ENCODE results near the gene TSPAN5.
A peak's percentile ranks its signal among the peaks of the same experiment; 100 is the strongest.

The TSPAN5 gene

GRCh38 chr4:98502031-98502430, 156.4 kb downstream of the TSPAN5 start:
- Histone ChIP-seq H3K23ac (ENCODE audit: low read depth, low read length, poor library complexity) (no peak overlapping the region), H3K9me3 (replicated peaks in 1 of 2; ENCODE audit: control insufficient read depth in 2 of 2, insufficient read depth in 1 of 2, low read depth in 1 of 2, low read length in 2 of 2) (peaks cover 0 to 2% of the 10 kb centered on the region in 2 donors)

GRCh38 chr4:98501383-98501782, 157.0 kb downstream of the TSPAN5 start:
- Histone ChIP-seq H3K4me2 (ENCODE audit: insufficient read depth, low read length, poor library complexity, severe bottlenecking) (no peak overlapping the region), H3K9ac (ENCODE audit: low read depth, low read length, poor library complexity) (no peak overlapping the region), H3K9me3 (replicated peaks in 1 of 2; ENCODE audit: control insufficient read depth in 2 of 2, insufficient read depth in 1 of 2, low read depth in 1 of 2, low read length in 2 of 2) (peaks cover 0 to 2% of the 10 kb centered on the region in 2 donors), H3K14ac (ENCODE audit: low read length) (no peak overlapping the region), H3K4ac (ENCODE audit: low read length) (no peak overlapping the region), H4K91ac (ENCODE audit: low read depth, low read length, poor library complexity) (no peak overlapping the region), H3K79me1 (ENCODE audit: low read depth, low read length) (peaks cover 2% of the 10 kb centered on the region), H4K8ac (ENCODE audit: low read depth, low read length) (no peak overlapping the region), H3K36me3 (replicated peaks in 1 of 2; ENCODE audit: control insufficient read depth in 2 of 2, insufficient read depth in 2 of 2, low read length in 2 of 2) (no peaks in the 10 kb centered on the region), H2BK5ac (ENCODE audit: low read length) (no peak overlapping the region), H3K4me1 (ENCODE audit: control insufficient read depth in 2 of 2, insufficient read depth in 1 of 2, low read depth in 1 of 2, low read length in 2 of 2) (peaks cover 3 to 11% of the 10 kb centered on the region in 2 donors), H2BK12ac (ENCODE audit: low read length) (no peak overlapping the region), H2BK15ac (ENCODE audit: low read length) (no peak overlapping the region), H2AFZ (ENCODE audit: low read length) (no peak overlapping the region), H3K23ac (ENCODE audit: low read depth, low read length, poor library complexity) (no peak overlapping the region), H3K27ac (replicated peaks; ENCODE audit: low read length) (no peak overlapping the region), H3K18ac (ENCODE audit: low read length) (no peak overlapping the region), H2AK5ac (ENCODE audit: low read depth, low read length) (no peak overlapping the region), H2BK120ac (ENCODE audit: low read depth, low read length) (no peak overlapping the region), H3K27me3 (ENCODE audit: control insufficient read depth in 3 of 3, insufficient read depth in 3 of 3, low read depth in 1 of 3, low read length in 3 of 3) (no peaks in the 10 kb centered on the region), H3K4me3 (ENCODE audit: low read length in 2 of 2) (no peak overlapping the region)
- WGBS, 2 donors (ENCODE audit: extremely low coverage in 2 of 2, insufficient read length in 2 of 2, insufficient replicate concordance in 1 of 2) = no CpG with 5 or more reads among the region's 3 CpGs
- no peak for DNase-seq (ENCODE audit: low spot score)

More at GRCh38 chr4:98502031-98502430, 156.4 kb downstream of the TSPAN5 start:
- Histone ChIP-seq H3K9ac (ENCODE audit: low read depth, low read length, poor library complexity) (no peak overlapping the region), H2BK120ac (ENCODE audit: low read depth, low read length) (no peak overlapping the region), H4K8ac (ENCODE audit: low read depth, low read length) (no peak overlapping the region), H2AK5ac (ENCODE audit: low read depth, low read length) (no peak overlapping the region), H3K14ac (ENCODE audit: low read length) (no peak overlapping the region), H2BK5ac (ENCODE audit: low read length) (no peak overlapping the region), H3K27me3 (ENCODE audit: control insufficient read depth in 3 of 3, insufficient read depth in 3 of 3, low read depth in 1 of 3, low read length in 3 of 3) (no peaks in the 10 kb centered on the region), H3K27ac (replicated peaks; ENCODE audit: low read length) (no peak overlapping the region), H3K4ac (ENCODE audit: low read length) (no peak overlapping the region), H2BK15ac (ENCODE audit: low read length) (no peak overlapping the region), H4K91ac (ENCODE audit: low read depth, low read length, poor library complexity) (no peak overlapping the region), H3K4me2 (ENCODE audit: insufficient read depth, low read length, poor library complexity, severe bottlenecking) (no peak overlapping the region), H3K18ac (ENCODE audit: low read length) (no peak overlapping the region), H3K4me3 (ENCODE audit: low read length in 2 of 2) (no peak overlapping the region), H2BK12ac (ENCODE audit: low read length) (no peak overlapping the region), H3K79me1 (ENCODE audit: low read depth, low read length) (peaks cover 2% of the 10 kb centered on the region), H3K36me3 (replicated peaks in 1 of 2; ENCODE audit: control insufficient read depth in 2 of 2, insufficient read depth in 2 of 2, low read length in 2 of 2) (no peaks in the 10 kb centered on the region), H3K4me1 (ENCODE audit: control insufficient read depth in 2 of 2, insufficient read depth in 1 of 2, low read depth in 1 of 2, low read length in 2 of 2) (peaks cover 3 to 9% of the 10 kb centered on the region in 2 donors), H2AFZ (ENCODE audit: low read length) (no peak overlapping the region)
- no CpG with 5 or more reads among the region's 2 CpGs for WGBS, 2 donors (ENCODE audit: extremely low coverage in 2 of 2, insufficient read length in 2 of 2, insufficient replicate concordance in 1 of 2)
- DNase-seq (ENCODE audit: low spot score) = no peak

GRCh38 chr4:98498774-98499173, 159.6 kb downstream of the TSPAN5 start:
- H2BK15ac ChIP-seq (ENCODE audit: low read length) = peak overlapping the region; percentile 44
- peaks cover 2% of the 10 kb centered on the region for H3K79me1 ChIP-seq (ENCODE audit: low read depth, low read length)
- H2BK12ac ChIP-seq (ENCODE audit: low read length) = peak overlapping the region; percentile 64
- H3K4ac ChIP-seq (ENCODE audit: low read length) = peak overlapping the region; percentile 66
- no peak overlapping the region for H3K4me3 ChIP-seq (ENCODE audit: low read length in 2 of 2)
- peak overlapping the region; percentile 5 for H3K18ac ChIP-seq (ENCODE audit: low read length)
- WGBS, 2 donors (ENCODE audit: extremely low coverage in 2 of 2, insufficient read length in 2 of 2, insufficient replicate concordance in 1 of 2) = no CpG with 5 or more reads among the region's 6 CpGs
- peak overlapping the region; percentile 84 for H3K14ac ChIP-seq (ENCODE audit: low read length)
- H4K8ac ChIP-seq (ENCODE audit: low read depth, low read length) = no peak overlapping the region
- no peak overlapping the region for H3K9ac ChIP-seq (ENCODE audit: low read depth, low read length, poor library complexity)
- no peaks in the 10 kb centered on the region for H3K27me3 ChIP-seq (ENCODE audit: control insufficient read depth in 3 of 3, insufficient read depth in 3 of 3, low read depth in 1 of 3, low read length in 3 of 3)
- no peak overlapping the region for H2BK120ac ChIP-seq (ENCODE audit: low read depth, low read length)
- peaks cover 0 to 2% of the 10 kb centered on the region in 2 donors for H3K9me3 ChIP-seq (replicated peaks in 1 of 2; ENCODE audit: control insufficient read depth in 2 of 2, insufficient read depth in 1 of 2, low read depth in 1 of 2, low read length in 2 of 2)
- no peak overlapping the region for H3K27ac ChIP-seq (replicated peaks; ENCODE audit: low read length)
- H2AK5ac ChIP-seq (ENCODE audit: low read depth, low read length) = peak overlapping the region; percentile 59
- peaks cover 3 to 16% of the 10 kb centered on the region in 2 donors for H3K4me1 ChIP-seq (ENCODE audit: control insufficient read depth in 2 of 2, insufficient read depth in 1 of 2, low read depth in 1 of 2, low read length in 2 of 2)
- H2BK5ac ChIP-seq (ENCODE audit: low read length) = no peak overlapping the region
- H2AFZ ChIP-seq (ENCODE audit: low read length) = no peak overlapping the region
- no peak overlapping the region for H3K4me2 ChIP-seq (ENCODE audit: insufficient read depth, low read length, poor library complexity, severe bottlenecking)
- H4K91ac ChIP-seq (ENCODE audit: low read depth, low read length, poor library complexity) = no peak overlapping the region
- no peak for DNase-seq (ENCODE audit: low spot score)
- no peaks in the 10 kb centered on the region for H3K36me3 ChIP-seq (replicated peaks in 1 of 2; ENCODE audit: control insufficient read depth in 2 of 2, insufficient read depth in 2 of 2, low read length in 2 of 2)
- peak overlapping the region; percentile 43 for H3K23ac ChIP-seq (ENCODE audit: low read depth, low read length, poor library complexity)

- Histone ChIP-seq H3K4me1 (ENCODE audit: control insufficient read depth in 2 of 2, insufficient read depth in 1 of 2, low read depth in 1 of 2, low read length in 2 of 2) (peaks cover 10 to 23% of the 10 kb centered on the region in 2 donors), H3K79me1 (ENCODE audit: low read depth, low read length) (peaks cover 2% of the 10 kb centered on the region), H4K91ac (ENCODE audit: low read depth, low read length, poor library complexity) (no peak overlapping the region), H3K9me3 (replicated peaks in 1 of 2; ENCODE audit: control insufficient read depth in 2 of 2, insufficient read depth in 1 of 2, low read depth in 1 of 2, low read length in 2 of 2) (no peaks in the 10 kb centered on the region), H3K14ac (ENCODE audit: low read length) (no peak overlapping the region), H4K8ac (ENCODE audit: low read depth, low read length) (no peak overlapping the region), H3K4me2 (ENCODE audit: insufficient read depth, low read length, poor library complexity, severe bottlenecking) (no peak overlapping the region), H3K18ac (ENCODE audit: low read length) (no peak overlapping the region), H2BK5ac (ENCODE audit: low read length) (no peak overlapping the region), H3K36me3 (replicated peaks in 1 of 2; ENCODE audit: control insufficient read depth in 2 of 2, insufficient read depth in 2 of 2, low read length in 2 of 2) (no peaks in the 10 kb centered on the region), H3K9ac (ENCODE audit: low read depth, low read length, poor library complexity) (no peak overlapping the region), H3K4me3 (ENCODE audit: low read length in 2 of 2) (no peak overlapping the region), H3K23ac (ENCODE audit: low read depth, low read length, poor library complexity) (no peak overlapping the region), H2BK15ac (ENCODE audit: low read length) (no peak overlapping the region), H3K27me3 (ENCODE audit: control insufficient read depth in 3 of 3, insufficient read depth in 3 of 3, low read depth in 1 of 3, low read length in 3 of 3) (no peaks in the 10 kb centered on the region), H3K4ac (ENCODE audit: low read length) (no peak overlapping the region), H2BK12ac (ENCODE audit: low read length) (no peak overlapping the region), H2AK5ac (ENCODE audit: low read depth, low read length) (no peak overlapping the region), H3K27ac (replicated peaks; ENCODE audit: low read length) (no peak overlapping the region), H2AFZ (ENCODE audit: low read length) (no peak overlapping the region), H2BK120ac (ENCODE audit: low read depth, low read length) (no peak overlapping the region)
- DNase-seq (ENCODE audit: low spot score) = no peak
- WGBS, 2 donors (ENCODE audit: extremely low coverage in 2 of 2, insufficient read length in 2 of 2, insufficient replicate concordance in 1 of 2) = no CpG with 5 or more reads among the region's 7 CpGs
These were observed 162.1 kb downstream of the TSPAN5 start for GRCh38 chr4:98496152-98496845.
